Kidney glomerular epithelial cell (primary cell): ENCODE data around the gene MYH14.

Experiments
- DNase-seq: peaks from one replicate; lab custom pipeline; 2025; lab: John Stamatoyannopoulos, UW

MYH14 gene

GRCh38 chr19:50203281-50204080 lies at the start of gene MYH14:
MYH14 (plus strand) TSS chr19:50203622; CDS start chr19:50210366, 6,744 bp downstream.
- DNase-seq = peak; percentile 44

GRCh38 chr19:50154529-50154928 lies 48.9 kb upstream of the MYH14 start:
- no peak for DNase-seq

GRCh38 chr19:50155520-50156109 lies 47.8 kb upstream of the MYH14 start:
- no peak for DNase-seq

- DNase-seq = no peak
Observed at GRCh38 chr19:50158577-50158976, 44.8 kb upstream of the MYH14 start.

- DNase-seq = no peak
Observed at GRCh38 chr19:50159078-50159477, 44.3 kb upstream of the MYH14 start.

- no peak for DNase-seq
Observed at GRCh38 chr19:50162988-50163387, 40.4 kb upstream of the MYH14 start, which contains the start of gene IZUMO2. IZUMO2 (minus strand) TSS chr19:50163281; CDS start chr19:50163194, 87 bp downstream.

GRCh38 chr19:50167314-50167721 lies 36.1 kb upstream of the MYH14 start:
- DNase-seq = no peak

GRCh38 chr19:50171752-50172151 lies 31.7 kb upstream of the MYH14 start:
- no peak for DNase-seq

GRCh38 chr19:50172726-50173125 lies 30.7 kb upstream of the MYH14 start:
- DNase-seq = no peak

- DNase-seq = no peak
Observed at GRCh38 chr19:50173127-50173526, 30.3 kb upstream of the MYH14 start.

- no peak for DNase-seq
Observed at GRCh38 chr19:50174100-50174793, 29.2 kb upstream of the MYH14 start.

- no peak for DNase-seq
Observed at GRCh38 chr19:50175924-50176323, 27.5 kb upstream of the MYH14 start.

- no peak for DNase-seq
Observed at GRCh38 chr19:50176775-50177174, 26.6 kb upstream of the MYH14 start.

GRCh38 chr19:50178320-50178719 lies 25.1 kb upstream of the MYH14 start:
- DNase-seq = no peak

GRCh38 chr19:50178859-50179537 lies 24.4 kb upstream of the MYH14 start:
- peak; percentile 44 for DNase-seq

GRCh38 chr19:50181121-50181520 lies 22.3 kb upstream of the MYH14 start:
- DNase-seq = peak; percentile 33

GRCh38 chr19:50184196-50184595 lies 19.2 kb upstream of the MYH14 start:
- no peak for DNase-seq

- no peak for DNase-seq
Observed at GRCh38 chr19:50187937-50188336, 15.5 kb upstream of the MYH14 start.

GRCh38 chr19:50189331-50189730 lies 14.1 kb upstream of the MYH14 start:
- no peak for DNase-seq

- DNase-seq = no peak
Observed at GRCh38 chr19:50190439-50190891, 13.0 kb upstream of the MYH14 start.

- no peak for DNase-seq
Observed at GRCh38 chr19:50191216-50191615, 12.2 kb upstream of the MYH14 start.
